PC-3 (cell line): ENCODE data around the gene DYNLT4. TPM values are rescaled to one million over a fixed set of nuclear protein-coding genes. Genes with fewer than 3 reads are reported as not detected.

ENCODE experiments used
- ATAC-seq: fragments of 200-7000 bp; cut with Tn5 transposase; 2 replicates; pipeline ENCODE4 v1.9.1; 2020; ENCODE audit warnings: mild to moderate bottlenecking, moderate library complexity
- BruUV-seq: library from RNA; stranded (reverse); fragments of 400-500 nt; replicated peaks from 2 replicates; lab custom pipeline; 2021; lab: Mats Ljungman, UMichigan
- CTCF ChIA-PET: fragments of 300-600 bp; sonication (Branson Sonifier 250); formaldehyde crosslinking; loops from one replicate; lab custom pipeline; 2022; ENCODE audit warnings: antibody characterized with exemption; lab: Charles Lee
- POLR2A ChIA-PET: fragments of 300-600 bp; sonication (Branson Sonifier 250); formaldehyde crosslinking; loops from one replicate; lab custom pipeline; 2022; ENCODE audit warnings: antibody characterized with exemption; ENCODE audit not compliant: unreplicated experiment; lab: Charles Lee
- DNase-seq: peaks from one replicate; pipeline ENCODE4 v3.0.0-alpha.2; 2015
- H2AFZ ChIP-seq: fragments of 300-600 bp; sonication (generic); 2 replicates; pipeline ENCODE4 v1.6.0; 2016; ENCODE audit warnings: antibody characterized with exemption, low read length
- H3F3A ChIP-seq: fragments of 300-600 bp; sonication (generic); one replicate; pipeline ENCODE4 v1.6.0; 2017; ENCODE audit warnings: antibody characterized with exemption, low read length, control low read depth, mild to moderate bottlenecking; ENCODE audit not compliant: unreplicated experiment
- H3K27ac ChIP-seq: fragments of 300-600 bp; sonication (generic); 2 replicates; pipeline ENCODE4 v1.5.1; 2016; ENCODE audit warnings: mild to moderate bottlenecking, low read length
- H3K27me3 ChIP-seq: fragments of 300-600 bp; sonication (generic); 2 replicates; pipeline ENCODE4 v1.6.1; 2016; ENCODE audit warnings: low read length, mixed read lengths
- H3K36me3 ChIP-seq: fragments of 300-600 bp; sonication (generic); 2 replicates; pipeline ENCODE4 v1.6.1; 2016; ENCODE audit warnings: low read depth, mixed run types, low read length, mixed read lengths
- H3K4me1 ChIP-seq: fragments of 300-600 bp; sonication (generic); 2 replicates; pipeline ENCODE4 v1.5.1; 2016; ENCODE audit warnings: low read length; ENCODE audit not compliant: insufficient read depth
- H3K4me2 ChIP-seq: fragments of 300-600 bp; sonication (generic); 2 replicates; pipeline ENCODE4 v1.6.0; 2016; ENCODE audit warnings: low read length
- H3K4me3 ChIP-seq: fragments of 300-600 bp; sonication (generic); 2 replicates; pipeline ENCODE4 v1.5.1; 2016; ENCODE audit warnings: mild to moderate bottlenecking, low read length, mixed read lengths
- H3K79me2 ChIP-seq: fragments of 300-600 bp; sonication (generic); 2 replicates; pipeline ENCODE4 v1.6.1; 2017; ENCODE audit warnings: low read length, mixed read lengths
- H3K9ac ChIP-seq: fragments of 300-600 bp; sonication (generic); 2 replicates; pipeline ENCODE4 v1.6.0; 2016; ENCODE audit warnings: mild to moderate bottlenecking, low read length
- H3K9me2 ChIP-seq: fragments of 300-600 bp; sonication (generic); replicated peaks from 2 replicates; pipeline ENCODE4 v1.6.1; 2016; ENCODE audit warnings: mixed run types, low read length, mixed read lengths
- H3K9me3 ChIP-seq: fragments of 300-600 bp; sonication (generic); 2 replicates; pipeline ENCODE4 v1.6.1; 2016; ENCODE audit warnings: low read length, mixed read lengths
- H4K20me1 ChIP-seq: fragments of 300-600 bp; sonication (generic); 2 replicates; pipeline ENCODE4 v1.6.1; 2016; ENCODE audit warnings: low read length, mixed read lengths
- CTCF ChIP-seq: fragments of 300-600 bp; sonication (generic); conservative IDR thresholded peaks from 2 replicates; pipeline ENCODE4 v1.5.1; 2017; ENCODE audit warnings: antibody characterized with exemption, low read depth, mild to moderate bottlenecking, low read length
- EZH2 ChIP-seq: fragments of 300-600 bp; sonication (generic); IDR thresholded peaks from one replicate; pipeline ENCODE4 v1.6.1; 2017; ENCODE audit warnings: antibody characterized with exemption, mild to moderate bottlenecking, low read length; ENCODE audit not compliant: unreplicated experiment
- EZH2phosphoT487 ChIP-seq: fragments of 300-600 bp; sonication (generic); IDR thresholded peaks from 2 replicates; pipeline ENCODE4 v1.6.1; 2018; ENCODE audit warnings: mild to moderate bottlenecking, antibody characterized with exemption, low read length, borderline replicate concordance
- intact Hi-C: fragments of 100-400 bp; cut with micrococcal nuclease; formaldehyde crosslinking; loops from 2 replicates; pipeline ENCODE4 v1.9.0; 2023
- total RNA-seq: library from RNA; depleted of rRNA; stranded (reverse); fragments of >200 nt; gene quantifications from 2 replicates; pipeline ENCODE4 v1.2.3, GENCODE V29; 2014

The DYNLT4 gene
- total RNA-seq, 1 experiment from 2014 or later, result 3.4 TPM

DNA sequence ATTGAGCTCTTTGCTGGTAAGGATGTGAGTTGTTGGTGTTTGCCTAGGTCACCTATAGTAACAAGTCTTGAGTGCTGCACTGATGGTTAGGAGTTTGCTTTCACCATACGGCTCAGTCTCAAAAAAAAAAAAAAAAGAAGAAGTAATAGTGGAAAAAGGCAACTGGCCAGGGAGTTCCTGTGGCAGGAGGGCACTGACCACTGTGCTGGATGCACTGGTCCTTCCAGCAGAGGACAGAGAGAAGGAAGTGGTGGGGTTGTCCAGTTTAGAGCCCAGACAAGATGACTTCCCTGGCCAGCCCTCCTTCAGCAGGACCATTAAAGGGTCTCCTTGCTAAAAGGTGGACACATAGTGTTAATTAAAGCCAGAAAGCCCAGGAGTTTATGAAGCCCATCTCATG lies 47.8 kb upstream of the DYNLT4 start:
- 0 out of 2 replicates have a peak, but pooled peaks cover 6% of the 10 kb centered on the region for H3K36me3 ChIP-seq
- no peak overlapping the region for H3K4me3 ChIP-seq
- no peaks in the 10 kb centered on the region for H4K20me1 ChIP-seq
- no peaks in the 10 kb centered on the region for H3K9me3 ChIP-seq
- H3K9ac ChIP-seq, result no peak overlapping the region
- no peak overlapping the region for H3K4me2 ChIP-seq
- H3K79me2 ChIP-seq, result no peaks in the 10 kb centered on the region
- no peak for TF ChIP-seq EZH2phosphoT487
- TF ChIP-seq EZH2, result no peak
- no peak for TF ChIP-seq CTCF
- intact Hi-C loops, result no loop called here
- no peaks in the 10 kb centered on the region for H3K27me3 ChIP-seq
- no peak overlapping the region for H3K27ac ChIP-seq
- ATAC-seq (no peak), DNase-seq (no peak)
- no TSS peak for BruUV-seq
- ChIA-PET POLR2A (no interaction called here), CTCF (interaction anchor here (0.6 kb wide), 1 partner anchor 444 kb away, joined by 3 read pairs; no protein-coding TSS in a partner anchor)
- no peaks in the 10 kb centered on the region for H3K9me2 ChIP-seq
- H3K4me1 ChIP-seq, result no peaks in the 10 kb centered on the region
- no peaks in the 10 kb centered on the region for H3F3A ChIP-seq
- H2AFZ ChIP-seq, result no peak overlapping the region

DNA sequence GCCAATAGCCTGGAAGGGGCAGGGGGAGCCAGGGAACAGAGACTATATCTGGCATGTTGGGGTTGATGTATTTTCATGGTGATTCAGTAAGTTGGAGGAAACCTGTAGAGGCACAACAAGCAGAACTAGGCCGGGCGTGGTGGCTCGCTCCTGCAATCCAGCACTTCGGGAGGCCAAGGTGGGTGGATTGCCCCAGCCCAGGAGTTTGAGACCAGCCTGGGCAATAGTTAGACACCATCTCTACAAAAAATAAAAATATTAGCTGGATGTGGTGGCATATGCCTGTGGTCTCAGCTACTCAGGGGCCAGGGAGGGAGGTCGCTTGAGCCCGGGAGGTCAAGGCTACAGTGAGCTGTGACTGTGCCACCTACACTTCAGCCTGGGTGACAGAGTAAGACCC lies 46.0 kb upstream of the DYNLT4 start:
- DNase-seq, result no peak

More for the DNA sequence above, 46.0 kb upstream of the DYNLT4 start:
- H3K27me3 ChIP-seq, result no peaks in the 10 kb centered on the region
- no peaks in the 10 kb centered on the region for H3K9me2 ChIP-seq
- H3K4me2 ChIP-seq, result no peak overlapping the region
- TF ChIP-seq CTCF (no peak), EZH2phosphoT487 (no peak)
- ChIA-PET CTCF (interaction anchor here (0.6 kb wide), 1 partner anchor 351 kb away, joined by 4 read pairs; no protein-coding TSS in a partner anchor), POLR2A (no interaction called here)
- no peaks in the 10 kb centered on the region for H3K4me1 ChIP-seq
- H3F3A ChIP-seq, result no peaks in the 10 kb centered on the region
- intact Hi-C loops, result no loop called here
- no peak overlapping the region for H3K9ac ChIP-seq
- ATAC-seq, result no peak
- H3K27ac ChIP-seq, result no peak overlapping the region
- H4K20me1 ChIP-seq, result no peaks in the 10 kb centered on the region
- H3K36me3 ChIP-seq, result peaks cover 6% of the 10 kb centered on the region; the same call in 1 of the 2 replicates
- no peak overlapping the region for H3K4me3 ChIP-seq
- no peaks in the 10 kb centered on the region for H3K9me3 ChIP-seq
- H3K79me2 ChIP-seq, result no peaks in the 10 kb centered on the region
- no peak overlapping the region for H2AFZ ChIP-seq
- no TSS peak for BruUV-seq
